GM19397 (cell line): ENCODE measurements around the gene OBSL1.

Experiments used
- ATAC-seq: cut with Tn5 transposase; IDR thresholded peaks from one replicate; pipeline ENCODE4 v1.9.1; 2021; ENCODE audit warnings: mild to moderate bottlenecking, moderate library complexity; ENCODE audit not compliant: unreplicated experiment

OBSL1 gene

GRCh38 chr2:219567791-219568361, 3.5 kb downstream of the OBSL1 start:
- ATAC-seq, result no peak

- ATAC-seq, result no peak
Observed at GRCh38 chr2:219567131-219567530, 4.2 kb downstream of the OBSL1 start.

- ATAC-seq, result no peak
Observed at GRCh38 chr2:219566640-219567039, 4.7 kb downstream of the OBSL1 start.

GRCh38 chr2:219565130-219566080, 5.9 kb downstream of the OBSL1 start:
- ATAC-seq, result no peak

GRCh38 chr2:219563271-219563928, 7.9 kb downstream of the OBSL1 start:
- no peak for ATAC-seq

GRCh38 chr2:219562049-219563020, 9.0 kb downstream of the OBSL1 start:
- ATAC-seq, result no peak

GRCh38 chr2:219561179-219562048, 9.9 kb downstream of the OBSL1 start:
- no peak for ATAC-seq

- ATAC-seq, result no peak
Observed at GRCh38 chr2:219560893-219561178, 10.5 kb downstream of the OBSL1 start.

GRCh38 chr2:219560037-219560892, 11.1 kb downstream of the OBSL1 start:
- ATAC-seq, result no peak

GRCh38 chr2:219559156-219559915, 12.0 kb downstream of the OBSL1 start:
- ATAC-seq, result no peak

GRCh38 chr2:219557791-219558785, 13.3 kb downstream of the OBSL1 start:
- ATAC-seq, result no peak

GRCh38 chr2:219557320-219557719, 14.0 kb downstream of the OBSL1 start:
- no peak for ATAC-seq

- no peak for ATAC-seq
Observed at GRCh38 chr2:219556413-219556812, 14.9 kb downstream of the OBSL1 start.

- ATAC-seq, result no peak
Observed at GRCh38 chr2:219555956-219556355, 15.4 kb downstream of the OBSL1 start.

GRCh38 chr2:219554350-219554749, 17.0 kb downstream of the OBSL1 start:
- no peak for ATAC-seq

GRCh38 chr2:219553463-219553963, 17.8 kb downstream of the OBSL1 start:
- ATAC-seq, result no peak

GRCh38 chr2:219553168-219553417, 18.2 kb downstream of the OBSL1 start:
- no peak for ATAC-seq
